Measurements from ENCODE around the gene SLC12A3.

Gene SLC12A3

GRCh38 chr16:56891685-56892084 is 26.7 kb downstream of the SLC12A3 start:
- no peak for DNase-seq (ENCODE audit: low spot score)

GRCh38 chr16:56892705-56893104 is 27.7 kb downstream of the SLC12A3 start:
- DNase-seq (ENCODE audit: low spot score): no peak

DNA sequence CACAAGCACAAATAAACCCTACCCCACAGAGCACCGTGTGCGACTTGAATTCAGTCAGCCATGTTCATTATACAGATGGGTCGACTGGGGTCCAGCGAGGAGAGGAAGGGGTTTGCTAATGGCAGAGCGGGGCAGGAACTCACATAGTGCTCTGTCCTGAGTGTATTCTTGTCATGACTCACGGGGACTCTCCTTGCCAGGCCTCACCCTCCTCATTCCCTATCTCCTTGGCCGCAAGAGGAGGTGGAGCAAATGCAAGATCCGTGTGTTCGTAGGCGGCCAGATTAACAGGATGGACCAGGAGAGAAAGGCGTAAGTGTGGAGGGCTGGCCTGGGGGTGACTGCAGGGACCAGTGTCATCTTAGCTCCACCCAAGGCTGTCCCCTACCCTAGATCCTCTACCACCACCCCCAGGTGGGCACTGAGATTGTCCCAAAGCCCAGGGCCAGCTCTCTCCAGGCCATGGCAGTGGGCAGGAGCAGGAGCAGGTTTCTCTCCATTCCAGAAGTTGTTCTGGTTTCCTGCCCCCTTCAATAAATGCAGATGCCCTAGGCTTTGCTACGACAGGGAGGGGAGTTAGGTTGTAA is 29.4 kb downstream of the SLC12A3 start:
- DNase-seq (ENCODE audit: low spot score): no peak

- DNase-seq (ENCODE audit: low spot score): no peak
Observed at GRCh38 chr16:56895813-56896212, 30.8 kb downstream of the SLC12A3 start.

DNA sequence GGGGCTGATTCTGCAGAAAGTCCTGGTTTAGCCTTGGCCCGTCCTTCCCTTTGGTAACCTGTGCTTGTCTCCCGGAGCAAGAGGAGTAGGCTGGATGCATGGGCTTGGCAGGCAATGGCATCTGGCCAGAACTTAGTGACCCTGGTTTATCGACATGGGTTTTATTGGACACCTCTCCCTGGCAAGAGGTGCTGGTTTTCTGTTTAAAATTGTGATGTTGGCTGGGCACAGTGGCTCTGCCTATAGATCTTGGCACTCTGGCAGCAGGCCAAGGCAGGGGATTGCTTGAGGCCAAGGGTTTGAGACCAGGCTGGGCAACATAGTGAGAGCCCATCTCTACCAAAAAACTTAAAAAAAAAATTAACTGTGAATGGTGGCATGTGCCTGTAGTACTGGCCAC is 31.2 kb downstream of the SLC12A3 start:
- no peak for DNase-seq (ENCODE audit: low spot score)

- DNase-seq (ENCODE audit: low spot score): no peak
Observed at GRCh38 chr16:56897026-56897799, 32.2 kb downstream of the SLC12A3 start.

GRCh38 chr16:56898847-56899246 is 33.8 kb downstream of the SLC12A3 start:
- DNase-seq (ENCODE audit: low spot score): no peak

- no peak for DNase-seq (ENCODE audit: low spot score)
Observed at GRCh38 chr16:56903866-56904265, 38.9 kb downstream of the SLC12A3 start.

- no peak for DNase-seq (ENCODE audit: low spot score)
Observed at GRCh38 chr16:56907401-56907800, 42.4 kb downstream of the SLC12A3 start.

GRCh38 chr16:56909527-56909979 is 44.5 kb downstream of the SLC12A3 start:
- no peak for DNase-seq (ENCODE audit: low spot score)

- no peak for DNase-seq (ENCODE audit: low spot score)
Observed at GRCh38 chr16:56910112-56910511, 45.1 kb downstream of the SLC12A3 start.

- peak; percentile 46 for DNase-seq (ENCODE audit: low spot score)
Observed at GRCh38 chr16:56910654-56911539, 45.9 kb downstream of the SLC12A3 start.

DNA sequence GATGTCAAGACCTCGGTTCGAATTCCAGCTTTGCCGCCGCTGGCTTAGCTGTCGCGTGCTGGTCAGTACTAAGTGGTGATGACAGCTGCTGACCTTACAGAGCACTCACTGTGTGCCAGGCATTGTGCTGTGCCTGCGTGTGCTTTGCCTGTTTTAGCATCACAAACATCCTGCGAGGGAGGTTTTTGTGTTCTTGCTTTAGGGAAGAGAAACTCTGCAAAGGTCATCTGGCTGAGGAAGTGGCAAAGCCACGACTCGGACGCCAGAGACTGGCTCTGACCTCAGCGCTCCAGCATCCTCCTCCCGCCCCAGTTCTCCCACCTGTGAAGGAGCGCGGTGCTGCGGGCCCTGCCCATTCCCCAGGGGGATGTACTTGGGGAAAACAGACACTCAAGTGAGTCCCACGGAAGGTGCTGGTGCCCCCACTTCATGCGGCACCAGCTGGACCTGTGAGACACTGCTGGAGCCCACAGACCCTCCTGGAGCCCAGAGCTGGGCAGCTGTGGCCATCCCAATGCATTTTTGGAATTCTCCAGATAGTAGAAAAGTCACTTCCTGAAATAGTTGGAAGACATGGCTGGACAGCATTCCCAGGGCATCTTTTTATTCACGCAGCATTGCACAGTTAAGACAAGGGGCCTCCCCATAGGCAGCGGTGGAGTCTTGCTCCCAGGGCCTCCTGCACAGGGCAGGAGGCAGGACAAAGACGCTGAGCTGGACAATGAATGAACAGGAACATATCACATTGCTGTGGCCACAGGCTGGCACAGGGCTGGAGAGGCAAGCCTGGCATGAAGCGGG is 47.0 kb downstream of the SLC12A3 start:
- no peak for DNase-seq (ENCODE audit: low spot score)

DNA sequence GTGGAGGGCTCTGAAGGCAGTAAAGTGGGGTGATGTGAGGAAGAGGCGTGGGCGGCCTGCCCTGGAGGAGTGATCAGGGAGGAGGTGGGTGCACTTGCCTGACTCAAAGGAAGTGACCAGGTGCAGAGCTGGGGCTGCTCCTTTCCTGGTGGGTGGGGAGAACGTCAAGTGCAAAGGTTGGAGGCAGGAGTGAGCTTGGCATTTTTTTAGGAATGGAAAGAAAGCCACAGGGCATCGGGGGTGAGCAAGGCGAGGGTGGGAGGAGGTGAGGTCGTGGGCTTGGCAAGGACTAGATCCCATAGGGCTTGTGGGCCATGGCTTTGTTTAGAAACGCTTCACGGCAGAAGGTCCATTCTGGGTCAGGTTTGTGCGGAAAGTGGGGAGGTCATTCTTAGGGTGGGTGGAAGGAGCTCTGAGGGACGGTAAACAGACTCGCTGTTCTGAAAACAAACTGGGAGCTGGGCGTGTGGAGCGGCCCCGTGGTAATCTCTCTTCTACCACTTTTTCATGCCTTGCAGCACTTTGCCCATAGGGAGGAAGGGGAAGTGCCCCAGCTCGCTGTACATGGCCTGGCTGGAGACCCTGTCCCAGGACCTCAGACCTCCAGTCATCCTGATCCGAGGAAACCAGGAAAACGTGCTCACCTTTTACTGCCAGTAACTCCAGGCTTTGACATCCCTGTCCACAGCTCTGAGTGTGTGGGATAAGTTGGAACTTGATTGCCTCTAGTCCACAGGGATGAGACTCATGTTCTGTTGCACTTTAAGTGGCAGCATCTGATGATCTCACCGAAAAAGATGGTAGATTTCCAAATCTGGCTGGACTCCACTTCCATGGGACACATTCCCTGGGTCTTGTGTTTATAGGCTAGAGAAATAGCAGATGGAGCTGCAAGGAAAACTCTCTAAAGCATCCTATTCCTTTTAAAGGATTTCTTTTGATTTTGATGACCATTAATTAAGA is 48.0 kb downstream of the SLC12A3 start:
- no peak for DNase-seq (ENCODE audit: low spot score)

GRCh38 chr16:56914896-56915295 is 49.9 kb downstream of the SLC12A3 start:
- no peak for DNase-seq (ENCODE audit: low spot score)

DNA sequence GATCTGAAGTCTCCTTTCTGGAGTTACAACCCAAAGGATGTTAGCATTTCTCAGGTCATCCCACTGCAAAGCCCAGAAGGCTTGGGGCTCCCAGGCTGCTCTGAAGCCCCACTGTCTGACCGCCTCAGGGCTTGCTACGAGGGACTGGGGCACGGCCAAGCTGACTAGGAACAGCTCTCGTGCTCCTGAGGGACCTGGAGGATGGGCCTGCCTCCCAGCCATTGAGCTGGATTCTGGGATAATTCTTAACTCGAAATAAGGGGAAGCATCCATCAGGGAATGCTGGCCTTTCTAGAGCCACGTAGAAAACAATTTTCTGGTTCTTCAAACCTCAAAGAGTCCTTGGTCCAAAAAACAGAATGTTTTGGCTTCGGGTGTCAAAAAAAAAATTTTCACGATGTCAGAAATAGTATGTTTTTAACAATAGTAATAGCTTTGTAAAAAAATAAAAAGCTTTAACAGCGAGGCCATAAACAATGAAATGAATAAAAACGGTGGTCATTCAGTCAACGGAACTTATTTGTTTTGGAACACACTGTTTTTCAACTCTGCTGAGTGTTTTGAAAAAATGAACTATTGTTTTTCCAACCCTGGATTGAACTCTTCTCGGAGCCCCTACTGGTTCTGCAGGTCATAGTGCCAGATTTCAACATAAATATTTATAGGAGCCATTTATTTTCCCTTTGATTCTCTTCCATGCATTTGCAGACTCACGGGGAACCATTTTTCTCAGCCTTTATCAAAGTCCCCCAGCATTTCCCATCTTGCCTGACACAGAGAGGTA is 50.5 kb downstream of the SLC12A3 start:
- no peak for DNase-seq (ENCODE audit: low spot score)

DNA sequence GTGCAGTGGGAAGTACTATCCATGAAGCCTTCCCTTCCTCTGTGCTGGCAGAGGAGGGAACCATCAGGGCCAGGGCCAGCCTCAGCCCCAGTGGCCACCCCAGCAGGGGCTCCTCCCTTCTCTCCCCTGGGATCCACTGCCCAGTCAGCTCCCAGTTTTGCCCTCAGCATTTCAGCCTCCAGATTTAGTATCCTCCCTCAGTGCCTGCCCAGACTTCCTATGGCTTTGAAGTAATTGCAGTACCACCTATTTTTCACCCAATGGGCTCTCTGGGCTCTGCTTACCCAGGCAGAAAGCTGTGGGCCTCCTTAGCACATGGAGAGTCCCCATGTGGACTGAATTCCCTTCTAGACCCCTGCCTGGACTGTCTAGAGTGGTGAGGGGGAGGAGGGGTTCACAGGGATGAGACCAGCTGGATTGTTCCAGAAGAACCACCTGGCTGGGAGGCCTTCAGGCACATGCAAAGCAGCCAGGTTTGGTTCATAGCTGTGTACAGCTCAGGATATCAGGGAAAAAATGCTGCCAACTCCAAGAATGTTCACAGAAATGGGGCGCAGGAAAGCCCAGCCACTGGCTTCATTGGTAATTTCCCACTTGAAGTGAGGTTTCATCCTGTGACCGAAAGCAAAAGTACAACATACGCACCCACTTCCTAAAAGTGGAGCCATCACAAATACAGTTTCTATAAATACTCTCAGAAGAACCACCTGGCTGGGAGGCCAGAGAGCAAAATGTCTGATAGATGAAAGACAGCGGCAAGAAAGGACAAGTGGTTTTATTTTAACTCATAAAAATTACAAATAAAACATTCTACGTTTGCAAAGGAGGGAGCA is 51.8 kb downstream of the SLC12A3 start:
- DNase-seq (ENCODE audit: low spot score): no peak

DNA sequence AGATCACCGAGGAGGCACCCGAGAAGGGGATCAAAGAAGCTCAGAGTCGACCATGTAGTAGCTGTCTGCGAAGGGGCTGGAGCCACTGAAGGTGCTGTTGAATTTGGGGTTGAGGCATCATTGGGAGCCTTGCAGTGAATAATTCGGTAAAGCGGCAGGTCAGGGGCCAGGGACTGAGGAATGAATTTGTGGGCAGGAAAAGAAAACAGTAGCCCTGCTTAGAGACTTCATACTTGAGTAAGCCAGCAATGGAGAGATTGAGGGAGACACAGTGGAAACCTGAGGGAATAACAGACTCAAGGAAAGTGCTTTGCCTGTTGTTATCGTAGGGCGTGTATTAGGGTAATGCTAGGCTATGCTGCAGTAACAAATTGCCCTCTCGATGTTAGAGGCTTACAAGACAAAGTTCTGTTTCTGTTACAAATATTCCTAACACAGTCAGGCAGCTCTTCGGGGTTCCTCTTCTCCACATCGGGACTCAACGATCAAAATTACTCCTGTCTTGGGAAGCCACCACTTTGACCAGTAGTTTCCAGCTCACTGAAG is 53.5 kb downstream of the SLC12A3 start:
- no peak for DNase-seq (ENCODE audit: low spot score)

Measured in kidney capillary endothelial cell (primary cell).